ENCODE data around the gene FBLN5. TPM values are rescaled to one million over a fixed set of nuclear protein-coding genes. Genes with fewer than 3 reads are reported as not detected.

Gene FBLN5
- total and polyA plus RNA-seq, 8 donors, result 11.5 to 34.3 (median 22.0) TPM

GRCh38 chr14:91857614-91858013, 89.9 kb downstream of the FBLN5 start:
- Histone ChIP-seq H3K27me3 (no peaks in the 10 kb centered on the region), H3K4me1 (peaks cover 0 to 13% (median 4%) of the 10 kb centered on the region in 3 donors), H3K4me3 (no peak overlapping the region), H3K27ac (no peak overlapping the region), H3K36me3 (no peaks in the 10 kb centered on the region), H3K9me3 (no peaks in the 10 kb centered on the region)
- DNase-seq, result no peak
- intact Hi-C loops (cut with DNase I), result no loop called here
- 94 to 96% methylated on average over 2 of the region's 2 CpGs for WGBS, 2 donors
- FAIRE-seq, result no peak
- TF ChIP-seq, protein P1, sequence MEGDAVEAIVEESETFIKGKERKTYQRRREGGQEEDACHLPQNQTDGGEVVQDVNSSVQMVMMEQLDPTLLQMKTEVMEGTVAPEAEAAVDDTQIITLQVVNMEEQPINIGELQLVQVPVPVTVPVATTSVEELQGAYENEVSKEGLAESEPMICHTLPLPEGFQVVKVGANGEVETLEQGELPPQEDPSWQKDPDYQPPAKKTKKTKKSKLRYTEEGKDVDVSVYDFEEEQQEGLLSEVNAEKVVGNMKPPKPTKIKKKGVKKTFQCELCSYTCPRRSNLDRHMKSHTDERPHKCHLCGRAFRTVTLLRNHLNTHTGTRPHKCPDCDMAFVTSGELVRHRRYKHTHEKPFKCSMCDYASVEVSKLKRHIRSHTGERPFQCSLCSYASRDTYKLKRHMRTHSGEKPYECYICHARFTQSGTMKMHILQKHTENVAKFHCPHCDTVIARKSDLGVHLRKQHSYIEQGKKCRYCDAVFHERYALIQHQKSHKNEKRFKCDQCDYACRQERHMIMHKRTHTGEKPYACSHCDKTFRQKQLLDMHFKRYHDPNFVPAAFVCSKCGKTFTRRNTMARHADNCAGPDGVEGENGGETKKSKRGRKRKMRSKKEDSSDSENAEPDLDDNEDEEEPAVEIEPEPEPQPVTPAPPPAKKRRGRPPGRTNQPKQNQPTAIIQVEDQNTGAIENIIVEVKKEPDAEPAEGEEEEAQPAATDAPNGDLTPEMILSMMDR (IDR thresholded peaks at IDR 0.05), result no peak
- ATAC-seq, result no peak

DNA sequence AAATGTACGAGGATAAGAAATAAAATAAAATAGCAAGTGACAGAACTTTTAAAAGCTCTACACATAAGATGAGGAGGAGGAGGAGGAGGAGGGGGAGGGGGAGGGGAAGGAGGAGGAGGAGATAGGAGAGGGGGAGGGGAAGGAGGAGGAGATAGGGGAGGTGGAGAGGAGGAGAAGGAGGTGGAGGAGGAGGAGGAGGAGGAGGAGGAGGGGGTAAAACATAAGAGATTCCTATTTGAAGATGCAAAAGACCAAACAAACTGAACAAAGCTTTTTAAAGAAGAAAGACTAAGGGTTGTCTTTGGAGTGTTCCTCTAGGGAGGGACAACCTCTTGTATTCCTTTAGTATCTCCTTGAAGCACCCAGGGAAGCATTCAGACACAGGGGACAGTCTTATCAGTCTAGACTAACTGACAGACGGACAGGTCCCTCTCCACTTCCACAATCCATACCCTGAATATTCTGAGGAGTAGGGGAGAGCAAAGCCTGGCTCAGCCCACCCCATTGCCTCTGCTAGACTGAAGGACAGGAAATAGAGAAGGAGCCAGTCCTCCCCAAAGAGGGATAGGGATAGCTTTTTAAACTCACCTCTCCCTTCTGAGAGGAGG, 93.1 kb downstream of the FBLN5 start:
- Histone ChIP-seq H3K36me3 (no peaks in the 10 kb centered on the region), H3K9me3 (no peaks in the 10 kb centered on the region), H3K4me3 (no peak overlapping the region), H3K27me3 (no peaks in the 10 kb centered on the region), H3K4me1 (peaks cover 0 to 13% (median 4%) of the 10 kb centered on the region in 3 donors), H3K27ac (no peak overlapping the region)
- intact Hi-C loops (cut with DNase I), result no loop called here
- TF ChIP-seq, protein P1 (IDR thresholded peaks at IDR 0.05), result no peak
- ATAC-seq (no peak), DNase-seq (no peak), FAIRE-seq (no peak)
- 69 to 84% methylated on average over 2 of the region's 2 CpGs for WGBS, 2 donors

- DNase-seq (no peak), FAIRE-seq (no peak), ATAC-seq (no peak)
- WGBS, 2 donors, result 42 to 43% methylated on average over 1 of the region's 1 CpG
- Histone ChIP-seq H3K27me3 (no peaks in the 10 kb centered on the region), H3K9me3 (no peaks in the 10 kb centered on the region), H3K36me3 (no peaks in the 10 kb centered on the region), H3K27ac (no peak overlapping the region), H3K4me3 (no peak overlapping the region), H3K4me1 (peaks cover 0 to 4% (median 4%) of the 10 kb centered on the region in 3 donors)
- intact Hi-C loops (cut with DNase I), result no loop called here
- TF ChIP-seq, protein P1 (IDR thresholded peaks at IDR 0.05), result no peak
These were observed 95.9 kb downstream of the FBLN5 start for GRCh38 chr14:91851563-91851962.

- no peak overlapping the region for H3K27ac ChIP-seq
- ATAC-seq (no peak), FAIRE-seq (no peak), DNase-seq (no peak)
- WGBS, 2 donors, result 74 to 76% methylated on average over 4 of the region's 4 CpGs
- no peaks in the 10 kb centered on the region for H3K9me3 ChIP-seq
- TF ChIP-seq, protein P1 (IDR thresholded peaks at IDR 0.05), result no peak
- H3K4me1 ChIP-seq, result no peaks in the 10 kb centered on the region
- intact Hi-C loops (cut with DNase I), result no loop called here
- no peaks in the 10 kb centered on the region for H3K36me3 ChIP-seq
- H3K27me3 ChIP-seq, result no peaks in the 10 kb centered on the region
- H3K4me3 ChIP-seq, result no peak overlapping the region
These were observed 98.9 kb downstream of the FBLN5 start for GRCh38 chr14:91848504-91849001.

DNA sequence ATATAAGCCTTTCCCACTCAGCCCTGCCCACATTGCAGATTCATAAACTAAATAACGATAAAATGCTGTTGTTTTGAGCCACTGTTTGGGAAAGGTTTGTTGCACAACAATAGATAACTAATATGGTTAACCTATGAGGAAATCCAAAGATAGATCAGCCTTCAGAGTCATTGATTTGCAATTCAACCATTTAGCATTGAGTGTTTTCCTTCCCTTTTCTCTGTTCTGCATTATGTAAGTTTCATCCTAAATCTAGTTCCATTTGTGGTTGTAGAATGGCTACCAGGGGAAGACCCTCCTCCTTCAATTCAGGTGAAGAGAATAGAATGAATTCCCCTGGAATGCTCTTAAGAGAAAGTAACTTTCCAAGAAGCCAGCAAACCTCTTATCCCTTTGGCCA, 99.8 kb downstream of the FBLN5 start:
- no peak overlapping the region for H3K27ac ChIP-seq
- no peaks in the 10 kb centered on the region for H3K4me1 ChIP-seq
- intact Hi-C loops (cut with DNase I), result no loop called here
- no peaks in the 10 kb centered on the region for H3K27me3 ChIP-seq
- no peak overlapping the region for H3K4me3 ChIP-seq
- no peak for FAIRE-seq
- no peaks in the 10 kb centered on the region for H3K36me3 ChIP-seq
- TF ChIP-seq, protein P1 (IDR thresholded peaks at IDR 0.05), result no peak
- no peaks in the 10 kb centered on the region for H3K9me3 ChIP-seq
- WGBS, 2 donors, result 89 to 92% methylated on average over 1 of the region's 1 CpG
- no peak for DNase-seq
- ATAC-seq, result no peak
